SKM-1 (cell line): ENCODE data around the gene C1orf105.

ENCODE experiments used
- DNase-seq: peaks from one replicate; lab custom pipeline; 2025; ENCODE audit not compliant: unreplicated experiment; lab: John Stamatoyannopoulos, UW

Gene C1orf105

GRCh38 chr1:172453607-172454006, 33.1 kb downstream of the C1orf105 start:
- DNase-seq: no peak

DNA sequence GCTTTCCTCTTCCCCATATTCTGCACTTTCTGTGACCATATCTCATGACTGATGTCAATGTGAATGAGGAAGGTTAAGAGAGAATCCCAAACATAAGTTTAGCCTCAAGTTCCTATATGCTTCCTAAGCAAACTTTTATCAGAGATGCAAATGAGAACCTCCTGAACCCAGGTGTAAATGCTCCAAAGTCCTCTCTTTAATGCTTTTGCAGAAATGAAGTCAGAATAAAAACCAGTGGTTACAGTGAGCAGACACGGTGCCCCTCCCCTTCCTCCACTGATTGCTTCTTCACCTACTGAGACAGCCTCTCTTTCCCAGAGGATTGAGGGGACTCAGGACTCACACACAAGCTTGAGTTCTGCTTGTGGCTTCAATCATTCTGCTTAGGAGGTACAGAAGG, 35.0 kb downstream of the C1orf105 start:
- no peak for DNase-seq

DNA sequence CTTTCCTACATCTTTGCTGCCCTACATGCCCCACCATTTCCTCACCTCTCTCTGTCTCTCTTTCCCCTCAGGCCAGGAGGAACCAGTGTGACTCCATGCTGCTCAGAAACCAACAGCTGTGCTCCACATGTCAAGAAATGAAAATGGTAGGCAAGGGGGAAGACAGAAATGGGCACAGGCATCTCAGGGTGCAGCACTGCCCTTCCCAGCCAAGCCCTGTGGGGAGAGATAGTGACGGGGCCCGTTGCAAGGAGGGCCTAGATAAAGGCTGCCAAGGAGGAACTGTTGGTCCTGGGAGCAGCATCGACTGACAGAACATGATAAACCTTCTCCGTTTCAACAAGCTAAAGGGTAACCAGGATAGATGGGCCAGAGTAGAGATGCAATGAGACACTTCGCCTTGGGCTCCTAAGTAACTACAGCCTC, 35.9 kb downstream of the C1orf105 start:
- DNase-seq: no peak

DNA sequence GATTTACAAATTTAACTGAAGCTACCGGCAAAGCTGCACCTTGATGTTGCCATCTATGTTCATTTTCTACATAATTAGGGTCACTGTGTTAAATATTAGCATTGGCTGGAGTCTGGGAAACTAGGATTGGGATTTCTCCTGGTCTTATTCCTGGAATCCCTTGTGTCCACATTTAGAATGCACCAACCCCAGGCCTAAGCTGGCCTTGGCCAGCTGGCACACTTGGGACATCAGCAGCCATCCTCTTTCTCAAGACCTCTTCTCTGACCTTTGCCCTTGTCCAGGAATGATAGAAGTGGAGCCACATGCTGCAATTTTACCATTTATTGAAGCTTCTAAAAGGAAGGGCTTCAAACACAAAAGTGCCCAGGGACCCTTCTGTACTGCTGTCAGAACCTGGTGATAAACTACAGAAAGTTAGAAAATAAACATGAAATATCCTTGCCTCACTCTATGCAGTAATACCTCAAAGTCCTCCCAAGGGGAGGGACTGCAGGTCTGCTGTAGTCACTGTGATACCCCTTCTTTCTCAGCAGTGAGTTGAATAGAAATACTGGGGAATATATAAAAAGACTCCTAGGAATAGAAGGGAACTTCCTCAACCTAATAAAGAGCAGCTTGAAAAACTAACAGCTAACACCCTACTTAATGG, 37.1 kb downstream of the C1orf105 start:
- DNase-seq: no peak

- no peak for DNase-seq
Measured at GRCh38 chr1:172460177-172460576, 39.7 kb downstream of the C1orf105 start.

DNA sequence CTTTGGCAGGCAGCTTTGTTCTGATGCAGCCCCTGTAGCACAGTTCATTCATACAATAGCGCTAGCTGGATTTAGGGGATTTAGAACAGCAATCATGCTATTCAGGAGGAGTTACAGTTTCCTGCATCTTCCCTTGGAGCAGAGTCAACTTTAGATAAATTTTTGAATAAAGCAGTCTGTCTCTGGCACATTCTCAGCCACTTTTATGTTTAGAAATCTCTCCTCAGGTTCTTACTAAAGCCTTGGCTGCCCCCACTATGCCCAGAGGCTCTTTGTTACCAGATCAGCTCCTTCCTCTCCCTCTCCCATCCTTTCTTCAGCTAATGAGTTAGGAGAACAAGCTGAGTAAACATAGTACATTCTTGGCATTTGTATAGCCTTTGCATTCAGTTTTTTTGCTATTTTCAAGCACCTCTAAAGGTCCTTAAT, 40.4 kb downstream of the C1orf105 start:
- DNase-seq: no peak

GRCh38 chr1:172465617-172466016, 45.1 kb downstream of the C1orf105 start:
- no peak for DNase-seq

DNA sequence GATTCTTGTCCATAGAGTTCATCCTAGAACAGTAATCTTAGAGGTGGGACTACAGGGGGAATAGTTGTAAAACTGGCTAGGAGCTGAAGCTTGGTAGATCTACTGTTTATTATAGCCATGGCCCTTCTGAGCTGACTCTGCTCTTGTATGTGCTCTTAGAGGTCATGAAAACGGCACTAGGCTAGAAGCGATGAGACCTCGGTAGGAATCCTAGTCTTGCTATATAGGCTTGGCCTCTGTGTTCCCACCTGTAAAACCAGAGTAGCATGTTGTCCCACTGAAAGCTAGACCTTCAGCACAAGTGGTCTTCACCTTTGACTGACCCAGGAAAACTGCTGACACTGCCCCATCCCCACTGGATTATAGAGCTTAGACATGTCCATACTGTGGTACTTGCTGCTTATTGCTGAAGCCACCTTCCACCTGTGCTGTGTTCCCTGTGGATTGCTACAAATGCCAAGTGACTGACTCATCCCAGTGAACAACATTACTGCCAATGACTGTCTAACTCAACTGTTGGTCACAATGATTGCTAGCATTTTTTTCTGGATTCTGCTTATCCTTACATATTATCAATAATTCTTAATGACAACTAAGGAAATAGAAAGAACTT, 46.4 kb downstream of the C1orf105 start:
- no peak for DNase-seq

- DNase-seq: no peak
Measured at GRCh38 chr1:172467446-172467845, 47.0 kb downstream of the C1orf105 start.

DNA sequence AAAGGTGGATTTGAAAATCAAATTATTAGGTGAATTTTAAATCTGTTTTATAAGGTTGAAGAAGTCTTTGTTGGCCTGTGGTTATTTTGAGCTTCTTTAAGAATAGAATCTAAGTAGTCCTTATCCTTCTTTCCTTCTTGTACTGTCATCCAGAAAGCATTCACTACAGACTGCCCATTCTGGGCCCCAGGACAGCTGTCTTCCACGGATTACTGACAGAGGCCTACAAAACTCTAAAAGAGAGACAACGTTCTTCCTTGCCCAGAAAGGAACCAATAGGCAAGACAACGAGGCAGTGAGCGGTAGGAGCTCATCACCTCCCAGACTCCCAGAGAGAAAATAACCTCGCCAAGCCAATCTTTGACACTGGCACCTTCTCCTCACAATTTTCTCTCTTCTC, 47.8 kb downstream of the C1orf105 start:
- DNase-seq: no peak

GRCh38 chr1:172469717-172470116, 49.2 kb downstream of the C1orf105 start:
- peak; percentile 68 for DNase-seq

DNA sequence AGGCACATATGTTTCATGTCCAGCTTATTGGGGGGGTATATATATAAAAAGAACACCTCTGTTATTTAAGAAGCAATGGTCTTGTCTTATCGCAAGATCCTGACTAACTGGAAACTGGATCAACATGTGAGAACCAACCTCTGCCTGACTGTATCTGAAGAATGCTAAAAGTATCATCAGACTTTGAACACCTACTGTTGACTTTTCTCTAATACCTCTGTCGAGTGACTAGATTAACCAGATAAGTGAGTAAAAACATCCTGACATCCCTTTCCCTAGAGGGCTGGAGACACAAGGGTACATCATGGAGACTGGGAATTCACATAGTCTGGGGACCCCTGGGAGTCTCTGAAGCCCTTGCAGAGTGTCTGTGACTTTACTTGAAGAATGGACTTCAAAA, 49.7 kb downstream of the C1orf105 start:
- no peak for DNase-seq

DNA sequence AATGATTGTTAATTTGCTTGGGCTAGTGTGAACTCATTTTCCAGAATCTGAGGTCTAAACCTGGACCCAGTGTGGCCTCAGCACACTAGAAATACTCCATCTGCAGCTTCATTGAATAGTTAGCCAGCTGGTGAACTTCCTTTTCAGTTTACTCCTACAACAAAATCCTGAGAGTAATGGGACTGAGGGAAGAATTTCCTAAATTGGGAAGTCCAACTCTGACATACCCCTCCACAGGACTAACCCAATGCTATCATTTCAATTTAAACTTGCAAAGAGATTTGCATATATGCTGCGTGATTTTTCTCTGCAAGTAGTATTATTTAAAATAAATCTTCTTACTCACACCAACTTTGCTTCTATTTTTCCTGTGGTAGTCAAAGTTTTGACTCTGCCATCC, 51.2 kb downstream of the C1orf105 start:
- DNase-seq: no peak

DNA sequence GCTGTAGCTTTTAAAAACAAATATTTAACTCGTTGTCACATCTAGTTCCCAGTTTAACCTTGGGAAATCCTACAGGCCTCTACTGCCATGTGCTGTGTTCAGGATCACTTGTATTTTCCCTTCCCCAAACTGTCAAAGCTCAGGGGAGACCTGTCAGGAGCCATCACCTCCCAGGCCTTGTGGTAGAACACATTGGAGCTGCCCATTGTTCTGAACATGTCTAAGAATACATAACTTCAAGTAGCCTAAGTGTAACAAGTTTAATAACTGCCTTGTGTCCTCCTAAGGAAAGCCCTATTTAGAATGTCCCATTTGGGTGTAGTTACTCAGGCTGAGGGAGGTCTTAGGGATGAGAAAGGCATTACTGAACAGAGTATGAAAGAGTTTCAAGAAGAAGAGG, 52.0 kb downstream of the C1orf105 start:
- peak; percentile 38 for DNase-seq

DNA sequence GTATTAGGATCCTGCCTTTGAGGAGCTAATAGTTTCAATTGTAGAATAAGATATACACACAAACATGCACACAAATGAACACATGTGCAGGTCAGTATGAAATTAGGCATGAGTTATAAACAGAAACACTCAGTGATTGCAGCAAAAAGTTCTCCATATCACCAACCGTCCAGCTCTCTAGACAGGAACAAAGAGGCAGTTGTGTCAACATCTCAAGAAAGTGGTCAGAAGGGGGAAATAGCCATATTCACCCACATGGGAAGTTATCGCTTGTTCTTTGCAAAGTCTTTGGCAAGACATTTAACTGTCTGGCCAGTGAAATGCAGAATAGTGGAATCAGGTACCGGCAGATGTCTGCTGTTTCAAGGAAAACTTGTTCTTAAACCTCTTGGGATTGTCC, 52.8 kb downstream of the C1orf105 start:
- DNase-seq: peak; percentile 96

GRCh38 chr1:172473842-172474241, 53.4 kb downstream of the C1orf105 start:
- no peak for DNase-seq

- no peak for DNase-seq
Measured at GRCh38 chr1:172476218-172476811, 55.8 kb downstream of the C1orf105 start.

DNA sequence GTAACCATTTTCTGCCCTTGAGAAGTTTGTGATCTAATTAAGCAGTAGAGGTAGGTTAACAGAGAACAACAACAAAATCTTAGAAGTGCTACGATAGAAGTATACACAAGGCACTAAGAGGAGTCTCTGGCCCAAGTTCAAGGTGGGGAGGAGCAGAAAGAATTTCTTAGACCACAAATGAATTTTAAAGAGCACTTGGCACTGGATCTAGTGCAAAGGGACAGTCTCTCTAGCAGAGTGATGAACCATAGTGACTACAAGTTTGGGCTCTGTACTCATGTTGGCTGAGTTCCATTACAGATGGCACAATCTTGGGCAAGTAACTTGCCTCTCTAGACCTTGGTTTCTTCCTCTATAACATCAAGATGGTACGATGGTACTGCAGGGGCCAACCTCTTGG, 56.7 kb downstream of the C1orf105 start:
- DNase-seq: no peak

DNA sequence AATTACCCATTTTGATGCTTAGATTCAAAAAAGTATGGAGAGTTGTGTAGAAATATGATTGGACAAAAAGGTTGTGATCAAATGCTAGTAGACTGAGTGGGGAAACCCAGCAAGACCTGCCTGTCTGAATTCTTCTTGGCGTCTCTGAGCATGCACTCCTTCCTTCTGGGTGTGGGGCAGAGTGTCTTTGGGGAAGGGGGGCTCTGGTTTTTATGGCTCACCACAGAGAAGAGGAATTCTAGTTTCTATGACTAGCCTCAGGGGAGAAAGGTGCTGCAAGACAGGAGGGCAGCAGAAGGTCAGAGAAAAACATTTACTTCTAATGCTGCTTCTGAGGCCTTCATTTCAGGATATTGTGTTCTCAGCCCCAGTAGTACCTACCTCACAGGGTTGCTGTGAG, 57.3 kb downstream of the C1orf105 start:
- no peak for DNase-seq

GRCh38 chr1:172478485-172478884, 58.0 kb downstream of the C1orf105 start:
- no peak for DNase-seq

DNA sequence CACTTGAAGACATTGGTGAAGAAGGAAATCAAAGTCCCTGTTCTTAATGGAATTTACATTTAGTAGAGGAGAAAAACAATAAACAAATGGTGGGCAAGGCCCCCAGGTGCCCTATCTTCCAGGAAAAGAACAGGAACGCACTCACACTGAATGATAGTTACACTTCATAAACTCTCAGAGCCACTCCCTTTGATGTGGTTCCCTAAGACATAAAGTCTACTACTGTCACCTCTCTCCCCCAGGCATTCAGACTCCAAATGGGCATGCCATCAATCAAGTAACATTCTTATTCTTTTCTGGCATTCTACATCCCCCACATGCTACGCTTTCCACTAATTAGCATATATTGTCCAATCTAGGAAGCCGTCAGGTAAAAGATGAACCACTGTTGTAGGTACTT, 59.9 kb downstream of the C1orf105 start:
- no peak for DNase-seq

GRCh38 chr1:172482044-172482443, 61.6 kb downstream of the C1orf105 start:
- no peak for DNase-seq

DNA sequence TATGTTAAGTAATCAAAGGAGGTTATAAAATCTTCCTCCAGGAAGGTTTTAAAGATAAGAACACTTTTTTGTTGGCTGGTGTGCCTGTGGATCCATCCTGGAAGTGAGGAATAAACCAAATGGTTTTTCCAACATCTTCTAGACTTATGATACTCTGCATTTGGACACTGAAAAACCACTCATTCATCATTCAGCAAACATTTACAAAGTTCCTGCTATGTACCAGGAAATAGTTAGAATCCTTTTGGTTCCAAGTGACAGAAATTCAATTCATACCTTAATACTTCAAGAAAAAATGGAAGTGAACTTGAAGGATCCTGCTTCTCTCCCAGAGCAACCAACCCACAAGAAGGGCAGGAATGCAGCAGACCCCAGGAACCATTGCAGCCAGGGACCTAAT, 63.0 kb downstream of the C1orf105 start:
- no peak for DNase-seq
